ENCODE results near the gene PRKAG2.

- TF ChIP-seq CTCF (conservative IDR thresholded peaks at IDR 0.05; ENCODE audit: low read length) (no peak), EZH2phosphoT487 (IDR thresholded peaks at IDR 0.05; ENCODE audit: borderline replicate concordance) (no peak)
These were observed 41.3 kb downstream of the PRKAG2 start for GRCh38 chr7:151835636-151836035.
